NCI-H2196 treated with DMSO at 0.1 percent for 48 hours (cell line): ENCODE results near the gene SEPTIN3.

Experiments
- DNase-seq: peaks from one replicate; lab custom pipeline; 2025; ENCODE audit not compliant: unreplicated experiment; lab: John Stamatoyannopoulos, UW

Gene SEPTIN3

DNA sequence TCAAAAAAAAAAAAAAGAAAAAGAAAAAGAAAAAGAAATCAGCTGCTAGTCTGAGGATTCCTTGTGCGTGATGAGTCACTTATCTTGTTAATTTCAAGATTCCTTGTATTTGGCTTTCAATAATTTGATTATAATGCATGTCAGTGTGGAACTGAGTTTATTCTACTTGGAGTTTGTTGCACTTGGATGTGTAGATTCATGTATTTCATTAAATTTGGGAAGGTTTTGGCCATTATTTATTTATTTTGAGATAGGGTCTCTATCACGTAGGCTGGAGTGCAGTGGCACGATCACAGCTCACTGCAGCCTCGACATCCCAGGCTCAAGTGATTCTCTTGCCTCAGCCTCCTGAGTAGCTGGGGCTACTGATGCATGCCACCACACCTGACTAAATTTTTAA lies 44.1 kb downstream of the SEPTIN3 start:
- no peak for DNase-seq

DNA sequence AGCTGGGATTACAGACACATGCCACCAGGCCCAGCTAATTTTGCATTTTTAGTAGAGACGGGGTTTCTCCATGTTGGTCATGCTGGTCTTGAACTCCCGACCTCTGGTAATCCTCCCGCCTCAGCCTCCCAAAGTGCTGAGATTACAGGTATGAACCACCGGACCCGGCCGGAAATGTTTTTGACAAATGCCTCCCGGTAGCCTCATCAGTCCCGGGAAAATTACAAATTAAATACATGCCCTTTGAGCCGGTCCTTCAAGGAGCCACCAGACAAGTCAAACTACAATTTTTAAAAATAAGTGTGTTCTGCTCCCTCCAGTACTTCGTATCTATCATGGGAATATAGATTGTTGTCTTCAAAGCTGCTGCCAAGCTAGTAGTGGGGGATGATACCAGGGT lies 46.9 kb downstream of the SEPTIN3 start:
- no peak for DNase-seq

DNA sequence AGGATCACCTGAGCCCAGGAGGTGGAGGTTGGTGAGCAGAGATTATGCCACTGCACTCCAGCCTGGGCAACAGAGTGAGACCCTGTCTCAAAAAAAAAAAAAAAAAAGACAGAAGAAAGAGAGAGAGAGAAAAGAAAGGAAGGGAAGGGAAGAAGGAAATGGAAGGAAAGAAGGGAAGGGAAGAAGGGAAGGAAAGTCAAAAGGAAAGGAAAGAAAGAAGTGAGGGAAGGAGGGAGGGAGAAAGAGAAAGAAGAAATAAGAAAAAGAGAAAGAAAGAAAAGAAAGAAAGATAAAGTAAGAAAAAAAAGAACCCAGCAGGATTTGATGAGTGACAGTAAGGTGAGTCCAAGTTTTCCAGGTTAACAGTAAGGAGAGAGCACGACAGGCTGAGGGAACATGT lies 49.0 kb downstream of the SEPTIN3 start:
- no peak for DNase-seq
